GM21576 (cell line): ENCODE measurements around the gene TMX4.
"Not testable (repeated sequence)": the region's sequence is repeated elsewhere in the genome, so short reads cannot be mapped to it uniquely, and the experiment has no call there.

Source experiments
- ATAC-seq: cut with Tn5 transposase; IDR thresholded peaks from one replicate; pipeline ENCODE4 v1.9.1; 2021; ENCODE audit warnings: mild to moderate bottlenecking, moderate library complexity; ENCODE audit not compliant: unreplicated experiment

Gene TMX4

GRCh38 chr20:8019246-8019997 is at the start of gene TMX4:
Gene TMX4, minus strand, starts transcription at chr20:8019761. Its CDS starts 148 bp downstream, at chr20:8019613.
- peak; percentile 87 for ATAC-seq

GRCh38 chr20:8067082-8067481 is 47.5 kb upstream of the TMX4 start:
- ATAC-seq: no peak

GRCh38 chr20:8066662-8067061 is 47.1 kb upstream of the TMX4 start:
- no peak for ATAC-seq

- no peak for ATAC-seq
Measured at GRCh38 chr20:8065691-8066090, 46.1 kb upstream of the TMX4 start.

GRCh38 chr20:8062756-8063155 is 43.2 kb upstream of the TMX4 start:
- ATAC-seq: no peak

- no peak for ATAC-seq
Measured at GRCh38 chr20:8061861-8062518, 42.4 kb upstream of the TMX4 start.

GRCh38 chr20:8060977-8061376 is 41.4 kb upstream of the TMX4 start:
- no peak for ATAC-seq

- ATAC-seq: no peak
Measured at GRCh38 chr20:8057871-8058270, 38.3 kb upstream of the TMX4 start.

GRCh38 chr20:8055096-8055495 is 35.5 kb upstream of the TMX4 start:
- ATAC-seq: no peak

GRCh38 chr20:8050157-8050837 is 30.7 kb upstream of the TMX4 start:
- no peak for ATAC-seq

- ATAC-seq: no peak
Measured at GRCh38 chr20:8049310-8049709, 29.7 kb upstream of the TMX4 start.

GRCh38 chr20:8045946-8046345 is 26.4 kb upstream of the TMX4 start:
- ATAC-seq: no peak

- peak; percentile 87 for ATAC-seq
Measured at GRCh38 chr20:8043687-8044282, 24.2 kb upstream of the TMX4 start.

- ATAC-seq: no peak
Measured at GRCh38 chr20:8039042-8039441, 19.5 kb upstream of the TMX4 start.

- ATAC-seq: no peak
Measured at GRCh38 chr20:8036771-8037170, 17.2 kb upstream of the TMX4 start.

GRCh38 chr20:8033151-8033841 is 13.7 kb upstream of the TMX4 start:
- ATAC-seq: no peak

- ATAC-seq: no peak
Measured at GRCh38 chr20:8032499-8032898, 12.9 kb upstream of the TMX4 start.

GRCh38 chr20:8031539-8031938 is 12.0 kb upstream of the TMX4 start:
- not testable (repeated sequence) for ATAC-seq

- ATAC-seq: no peak
Measured at GRCh38 chr20:8021541-8022269, 2.1 kb upstream of the TMX4 start.
